GM18909 (cell line): ENCODE results near the gene KPNB1.

Experiments used
- ATAC-seq: cut with Tn5 transposase; IDR thresholded peaks from one replicate; pipeline ENCODE4 v1.9.1; 2021; ENCODE audit warnings: mild to moderate bottlenecking; ENCODE audit not compliant: unreplicated experiment, poor library complexity

KPNB1 gene

GRCh38 chr17:47725446-47726111, 75.9 kb downstream of the KPNB1 start:
- ATAC-seq, result no peak

DNA sequence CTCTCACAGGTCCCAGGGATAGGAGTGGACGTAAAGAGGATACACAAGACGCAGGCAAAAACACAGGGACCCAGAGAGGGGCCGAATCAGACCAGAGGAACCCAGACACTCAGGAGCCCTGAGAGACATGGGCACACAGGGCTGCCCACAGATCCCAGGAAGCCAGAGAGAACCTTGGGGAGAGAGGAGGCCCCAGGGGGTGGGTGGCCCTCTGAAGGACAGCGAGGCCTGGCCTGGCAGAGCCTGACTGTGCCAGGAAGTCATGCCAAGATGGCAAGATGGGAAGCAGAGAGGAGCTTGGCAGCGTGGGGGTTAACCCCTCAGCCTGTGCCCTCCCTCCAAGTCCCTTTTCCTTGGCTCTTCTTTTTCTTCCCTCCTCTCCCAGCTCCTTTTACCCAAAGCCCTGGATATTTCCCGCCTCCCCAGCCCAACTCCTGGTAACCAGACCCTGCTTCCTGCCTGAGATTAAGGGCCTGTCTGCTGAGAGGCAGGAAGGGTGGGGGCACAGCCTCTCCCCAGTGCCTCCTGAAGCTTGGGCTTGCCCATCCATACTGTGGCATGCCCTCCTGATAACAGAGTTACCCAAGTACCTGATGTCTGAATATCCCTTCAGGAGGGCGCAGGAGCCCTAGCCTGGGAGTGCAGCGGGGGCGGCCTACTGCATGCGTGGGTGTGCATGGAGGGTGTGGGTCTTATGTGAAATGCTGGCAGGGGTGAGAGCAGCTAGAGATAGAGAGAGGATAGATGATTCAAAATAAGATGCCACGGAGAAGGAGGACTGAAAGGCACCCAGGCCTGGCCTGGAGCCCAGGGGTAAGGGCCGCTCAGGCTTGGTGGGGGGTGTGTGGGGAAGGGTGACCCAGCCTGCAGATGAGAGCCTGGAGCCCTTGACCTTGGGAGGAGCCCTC, 77.3 kb downstream of the KPNB1 start:
- no peak for ATAC-seq

DNA sequence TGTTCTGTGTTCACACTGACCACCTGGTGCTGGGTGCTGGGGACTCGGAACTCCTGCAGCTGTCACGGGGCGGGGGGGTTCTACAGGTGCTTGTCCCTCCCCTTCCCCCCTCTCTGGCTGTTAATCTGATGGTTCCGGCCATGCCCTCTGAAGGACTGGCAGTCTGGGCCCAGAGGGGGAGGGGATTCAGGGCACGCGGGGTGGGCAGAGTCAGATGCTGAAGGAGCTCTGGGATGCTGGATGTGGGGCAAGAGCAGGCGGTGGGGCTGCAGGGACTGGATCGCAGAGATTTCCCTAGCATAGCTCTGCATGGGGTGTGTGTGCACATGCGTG, 78.0 kb downstream of the KPNB1 start:
- no peak for ATAC-seq

- no peak for ATAC-seq
These were observed 78.6 kb downstream of the KPNB1 start for GRCh38 chr17:47728214-47728877.

- no peak for ATAC-seq
These were observed 79.8 kb downstream of the KPNB1 start for GRCh38 chr17:47729476-47729875.

GRCh38 chr17:47730681-47731080, 81.0 kb downstream of the KPNB1 start:
- no peak for ATAC-seq

- no peak for ATAC-seq
These were observed 81.7 kb downstream of the KPNB1 start for GRCh38 chr17:47731396-47731795.

DNA sequence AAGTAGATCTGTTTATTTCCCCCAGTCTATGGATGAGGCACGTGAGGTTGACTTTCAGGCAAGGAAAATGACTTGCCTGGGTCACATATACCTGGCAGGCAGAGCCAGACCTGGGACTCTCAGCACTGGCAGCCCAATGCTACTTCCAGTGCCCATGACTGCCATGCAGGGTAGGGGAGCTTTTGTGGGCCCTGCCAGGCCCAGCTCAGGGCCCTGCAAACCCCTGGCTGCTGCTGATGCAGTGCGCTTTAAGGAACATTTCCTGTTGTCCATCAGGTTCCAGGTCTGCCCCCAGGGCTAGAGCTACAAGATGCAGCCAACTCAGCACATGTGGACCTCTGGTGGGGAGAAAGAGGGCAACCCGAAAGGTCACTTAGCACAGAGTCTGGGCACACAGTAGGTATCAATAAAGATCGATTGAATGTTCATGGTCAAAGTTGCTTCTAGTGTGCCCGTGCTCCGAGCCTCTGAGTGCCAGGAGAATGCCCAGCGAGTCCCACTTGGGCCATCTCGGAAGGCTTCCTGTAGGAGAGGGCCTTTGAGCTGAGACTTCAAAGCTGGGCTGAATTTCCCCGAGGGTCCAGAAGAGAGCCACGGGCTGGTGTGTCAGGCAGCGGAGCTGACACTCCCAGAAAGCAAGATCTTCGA, 82.8 kb downstream of the KPNB1 start:
- no peak for ATAC-seq

DNA sequence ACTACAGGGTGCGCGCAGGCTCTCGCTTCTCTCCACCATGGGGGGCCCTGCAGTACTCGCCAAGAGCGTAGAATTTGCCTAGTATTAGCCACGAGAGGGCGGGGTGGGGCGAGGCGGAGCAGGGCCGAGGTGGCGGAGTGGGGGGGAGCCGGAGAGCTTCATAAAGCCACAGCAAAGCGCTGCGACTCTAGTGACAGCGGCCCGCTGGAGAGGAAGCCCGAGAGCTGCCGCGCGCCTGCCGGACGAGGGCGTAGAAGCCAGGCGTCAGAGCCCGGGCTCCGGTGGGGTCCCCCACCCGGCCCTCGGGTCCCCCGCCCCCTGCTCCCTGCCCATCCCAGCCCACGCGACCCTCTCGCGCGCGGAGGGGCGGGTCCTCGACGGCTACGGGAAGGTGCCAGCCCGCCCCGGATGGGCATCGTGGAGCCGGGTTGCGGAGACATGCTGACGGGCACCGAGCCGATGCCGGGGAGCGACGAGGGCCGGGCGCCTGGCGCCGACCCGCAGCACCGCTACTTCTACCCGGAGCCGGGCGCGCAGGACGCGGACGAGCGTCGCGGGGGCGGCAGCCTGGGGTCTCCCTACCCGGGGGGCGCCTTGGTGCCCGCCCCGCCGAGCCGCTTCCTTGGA, 83.4 kb downstream of the KPNB1 start, which contains the start of gene TBX21:
TBX21 (plus strand) TSS at position 190 of the 627 bp plus-strand sequence; CDS start at position 409, 219 bp downstream.
- ATAC-seq, result peak; percentile 63

GRCh38 chr17:47733674-47734410, 84.1 kb downstream of the KPNB1 start:
- peak; percentile 25 for ATAC-seq

GRCh38 chr17:47735139-47735464, 85.4 kb downstream of the KPNB1 start:
- ATAC-seq, result no peak
